GM04503 (cell line): Measurements from ENCODE around the gene DPP10.

Experiments used
- DNase-seq: peaks from one replicate; pipeline ENCODE4 v3.0.0-alpha.2; 2012; ENCODE audit warnings: low read depth

The DPP10 gene

DNA sequence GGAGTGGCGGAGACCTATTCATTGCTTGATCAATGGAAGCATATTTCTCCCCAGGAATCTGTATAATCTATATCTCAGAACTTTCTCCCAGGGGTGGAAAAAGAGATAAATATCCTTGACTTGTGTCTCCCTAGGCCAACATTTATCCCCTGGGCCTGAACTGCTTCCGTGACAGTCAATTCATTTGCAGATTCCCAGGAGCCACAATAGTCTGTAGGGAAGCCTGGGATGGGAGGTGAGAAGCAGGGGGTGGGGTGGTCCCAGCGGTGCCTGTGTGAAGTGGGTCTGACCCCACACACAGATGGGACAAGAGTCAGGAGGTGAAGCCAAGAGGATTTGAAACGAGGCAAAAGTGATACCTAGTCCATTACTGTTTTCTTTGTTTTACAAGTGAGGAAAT, 166.8 kb downstream of the DPP10 start:
- DNase-seq, result no peak

DNA sequence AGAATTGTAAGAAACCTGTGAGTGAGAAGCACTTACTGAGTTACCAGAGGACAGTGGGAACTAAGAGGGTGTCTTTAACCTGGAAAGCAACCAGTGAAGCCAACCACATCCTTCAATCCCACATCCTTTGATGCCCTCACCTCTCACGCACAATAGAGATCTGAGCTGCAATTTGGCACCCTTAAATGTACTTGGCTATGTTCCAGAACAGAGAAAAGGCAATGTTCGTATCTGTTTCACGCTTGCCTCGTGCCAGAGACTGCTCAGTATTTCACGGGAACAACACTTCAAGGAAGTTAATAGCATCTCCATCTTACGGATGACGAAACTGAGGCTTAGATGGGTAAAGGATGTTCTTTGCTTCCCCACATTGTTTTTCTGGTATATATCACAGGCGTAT, 167.4 kb downstream of the DPP10 start:
- DNase-seq, result no peak

DNA sequence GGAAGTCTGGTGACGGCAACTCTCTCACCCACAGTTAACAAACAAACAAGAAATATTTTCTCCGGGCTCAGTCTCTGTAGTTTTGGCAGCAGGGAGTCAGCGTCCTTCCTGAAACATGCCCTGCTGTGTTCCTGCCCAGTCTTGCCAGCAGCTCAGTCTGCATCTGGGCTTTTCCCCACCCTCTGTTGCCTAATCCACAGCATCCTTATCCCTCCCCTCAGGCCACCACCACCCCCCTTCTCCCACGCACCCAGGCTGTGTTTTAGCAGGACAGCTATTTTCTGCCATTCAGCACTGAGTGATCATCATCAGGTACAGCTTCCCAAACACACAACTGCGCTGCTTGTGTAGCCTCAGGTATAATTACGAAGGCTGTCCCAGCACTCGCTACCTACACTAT, 168.2 kb downstream of the DPP10 start:
- DNase-seq, result no peak

DNA sequence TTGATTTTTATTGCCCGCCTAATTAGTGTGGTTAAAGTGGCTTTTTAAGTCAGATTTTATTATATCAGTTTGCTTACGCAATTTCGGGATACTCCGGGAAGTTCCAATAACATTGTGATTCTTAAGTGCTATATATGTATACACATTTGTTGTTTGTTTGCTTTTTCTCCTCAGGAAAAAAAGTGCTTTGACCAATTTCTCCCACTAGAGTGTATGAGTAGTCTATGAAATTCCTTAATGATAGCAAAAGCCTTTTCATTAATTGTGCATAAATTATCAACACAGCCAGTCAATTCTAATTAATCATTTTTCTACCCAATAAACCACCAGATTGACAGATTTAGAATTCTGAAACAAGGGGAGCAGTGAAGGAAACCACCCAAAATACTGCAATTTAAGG, 172.2 kb downstream of the DPP10 start:
- no peak for DNase-seq

DNA sequence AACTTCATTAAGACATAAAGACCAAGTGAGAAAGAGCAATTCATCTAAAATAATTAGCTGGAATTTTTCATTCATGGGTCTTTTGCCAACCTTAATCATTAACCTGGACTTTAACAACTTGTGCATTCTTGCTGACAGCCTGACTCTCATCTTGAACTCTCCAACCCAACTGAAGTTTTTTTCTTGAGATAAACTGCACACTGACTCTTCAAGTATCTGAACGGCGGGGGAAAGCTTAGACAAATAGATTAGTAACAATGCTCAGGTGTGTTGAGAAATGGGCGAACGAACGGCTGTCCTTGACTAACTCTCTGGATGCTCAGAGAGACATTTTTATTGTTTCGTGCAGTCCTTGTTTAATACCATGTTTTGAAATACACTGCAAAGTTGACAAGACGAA, 186.0 kb downstream of the DPP10 start:
- no peak for DNase-seq

DNA sequence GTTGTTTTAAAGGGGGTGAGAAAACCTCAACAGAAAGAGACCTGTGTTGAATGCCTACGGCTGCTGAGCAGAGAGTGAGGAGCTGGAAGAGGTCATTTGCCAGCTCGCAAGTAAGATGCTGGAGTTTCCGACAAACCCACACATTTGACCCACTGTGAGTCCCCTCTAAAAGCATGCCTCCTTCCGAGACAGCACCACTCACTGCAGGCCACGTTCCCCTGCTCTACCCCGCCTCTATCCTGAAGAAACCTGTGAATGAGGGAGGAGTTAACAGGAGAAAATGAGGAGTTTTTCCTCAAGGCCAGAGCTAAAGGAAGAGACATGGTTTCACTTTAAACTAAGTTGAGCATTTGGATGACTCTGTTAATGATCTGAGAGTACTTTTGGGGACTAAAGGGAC, 188.7 kb downstream of the DPP10 start:
- DNase-seq, result no peak

DNA sequence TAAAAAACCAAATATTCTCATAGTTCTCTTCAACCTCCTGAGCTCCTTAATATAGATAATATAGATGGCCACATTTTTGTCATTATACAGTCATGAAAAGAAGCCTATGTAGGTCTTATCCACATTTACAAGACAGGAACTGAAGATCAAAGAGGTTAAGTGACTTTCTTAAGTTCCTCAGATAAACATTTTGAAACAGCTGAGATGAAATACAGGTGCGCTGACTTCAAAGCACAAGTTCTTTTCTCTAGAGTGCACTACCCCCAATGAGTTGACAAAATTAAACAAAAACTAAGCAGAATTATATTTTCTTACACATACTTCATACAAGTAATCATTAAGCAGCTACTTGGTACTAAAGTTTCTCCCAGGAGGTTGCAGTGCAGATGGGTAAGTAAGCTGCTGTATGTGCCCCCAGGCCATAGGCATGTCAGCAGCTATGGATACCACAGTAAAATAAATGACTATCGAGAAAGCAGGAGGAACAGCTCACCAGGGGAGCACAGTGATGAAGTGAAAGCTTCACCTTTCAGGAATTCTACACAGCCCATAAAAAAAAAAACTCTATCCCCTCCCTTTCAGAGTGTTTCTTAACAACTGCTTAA, 199.8 kb downstream of the DPP10 start:
- DNase-seq, result no peak

DNA sequence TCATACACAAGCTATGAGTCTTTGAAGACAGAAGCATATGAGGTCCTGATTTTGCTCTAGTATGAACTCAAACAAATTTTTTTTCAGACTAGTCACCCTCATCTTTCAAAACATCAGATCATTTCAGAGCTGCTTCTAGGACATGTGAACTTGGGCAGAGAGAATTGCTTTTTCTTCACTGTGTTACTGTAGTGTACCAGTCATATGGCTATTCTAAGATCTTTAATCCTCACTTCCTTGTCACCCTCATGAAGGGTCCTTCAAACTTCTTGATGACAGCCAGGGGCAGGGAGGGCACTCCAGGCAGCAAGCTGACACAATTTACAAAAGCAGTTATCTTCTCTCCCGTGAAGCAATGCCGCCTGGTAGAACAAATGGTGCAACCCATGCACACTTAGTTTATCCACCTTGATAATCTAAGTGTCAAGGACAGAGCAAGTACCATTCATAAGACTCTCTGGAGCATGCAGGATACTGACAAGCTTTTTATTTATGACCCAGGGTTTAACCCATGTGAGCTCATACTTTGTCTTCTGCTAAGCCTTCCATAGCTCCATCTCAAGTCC, 200.6 kb downstream of the DPP10 start:
- no peak for DNase-seq

DNA sequence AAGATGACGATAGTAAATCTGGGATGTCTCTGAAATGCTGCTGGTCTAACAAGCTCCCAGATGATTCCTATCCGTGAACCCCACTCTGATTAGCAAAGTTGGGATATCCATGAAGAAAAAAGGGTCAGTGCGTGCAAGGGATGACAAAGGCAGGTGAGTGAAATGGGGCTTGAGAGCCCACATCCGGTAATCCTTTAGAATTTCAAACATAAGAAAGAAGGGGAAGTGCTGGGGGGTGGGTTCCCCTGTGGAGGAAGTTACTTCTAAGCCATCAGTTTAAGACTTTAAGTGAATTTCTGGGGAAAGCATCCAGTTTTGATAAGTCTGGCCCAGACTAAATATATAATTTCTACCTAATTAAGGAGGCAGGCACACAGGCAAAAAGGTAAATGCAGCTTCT, 209.5 kb downstream of the DPP10 start:
- DNase-seq, result no peak

DNA sequence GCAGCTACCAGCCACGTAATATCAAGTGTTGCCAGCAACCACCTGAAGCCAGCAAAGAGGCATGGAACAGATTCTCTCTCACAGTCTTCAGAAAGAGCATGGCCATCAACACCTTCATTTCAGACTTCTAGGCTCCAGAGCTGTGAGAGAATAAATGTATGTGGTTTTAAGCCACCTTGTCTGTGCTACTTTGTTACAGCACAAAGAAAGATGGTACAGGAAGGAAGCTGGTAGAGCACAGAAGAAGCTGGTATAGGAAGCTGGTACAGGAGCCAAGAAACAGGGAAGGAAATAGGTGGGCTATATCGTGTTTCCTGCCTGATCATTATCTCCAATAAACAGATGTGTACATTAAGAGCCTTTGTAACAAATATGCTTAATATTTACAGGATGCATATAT, 217.4 kb downstream of the DPP10 start:
- DNase-seq, result no peak

DNA sequence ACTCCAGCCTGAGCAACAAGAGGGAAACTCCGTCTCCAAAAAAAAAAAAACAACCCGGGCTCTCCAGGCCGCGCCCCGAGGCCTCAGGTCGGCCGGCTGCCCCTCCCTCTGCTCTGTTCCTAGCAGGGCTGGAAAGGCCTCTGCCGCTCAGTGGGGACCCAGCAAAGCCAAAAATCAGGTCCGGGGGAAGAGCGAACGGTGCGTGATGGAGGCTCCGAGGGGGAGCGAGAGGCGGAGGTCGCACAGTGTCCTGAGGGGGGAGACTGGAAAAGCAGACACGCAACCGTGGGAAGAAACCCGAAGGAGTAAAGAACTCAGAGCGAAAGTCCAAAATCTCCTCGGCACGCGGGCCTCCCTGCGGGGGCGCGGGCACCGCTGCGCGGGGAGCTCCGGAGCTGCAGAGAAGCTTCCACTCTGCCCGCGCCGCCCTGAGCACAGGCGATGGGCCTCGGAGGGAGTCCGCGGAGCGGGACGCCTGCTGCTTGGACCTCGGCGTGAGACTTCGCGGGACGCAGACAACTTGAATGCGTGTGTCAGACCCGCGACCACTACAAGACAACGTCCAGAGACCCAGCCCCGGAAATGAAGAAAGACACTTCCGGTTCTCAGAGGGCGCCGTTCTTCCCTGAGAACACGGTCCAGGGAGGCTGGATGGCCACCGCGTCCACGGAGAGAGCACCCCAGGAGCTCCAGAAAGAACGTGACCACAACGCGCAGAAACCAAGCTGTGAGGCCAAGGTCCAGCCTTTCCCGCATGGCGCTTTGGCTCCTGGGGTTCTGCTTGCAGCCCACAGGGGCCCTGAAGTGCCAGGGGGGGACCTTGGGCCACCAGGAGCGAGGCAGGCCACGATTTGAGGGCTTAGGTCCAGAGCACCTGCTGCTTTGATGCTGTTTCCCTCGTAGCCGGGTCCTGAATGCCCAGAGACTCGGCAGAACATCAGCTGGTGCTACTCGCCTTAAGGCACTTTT, 219.8 kb downstream of the DPP10 start:
- DNase-seq, result no peak

DNA sequence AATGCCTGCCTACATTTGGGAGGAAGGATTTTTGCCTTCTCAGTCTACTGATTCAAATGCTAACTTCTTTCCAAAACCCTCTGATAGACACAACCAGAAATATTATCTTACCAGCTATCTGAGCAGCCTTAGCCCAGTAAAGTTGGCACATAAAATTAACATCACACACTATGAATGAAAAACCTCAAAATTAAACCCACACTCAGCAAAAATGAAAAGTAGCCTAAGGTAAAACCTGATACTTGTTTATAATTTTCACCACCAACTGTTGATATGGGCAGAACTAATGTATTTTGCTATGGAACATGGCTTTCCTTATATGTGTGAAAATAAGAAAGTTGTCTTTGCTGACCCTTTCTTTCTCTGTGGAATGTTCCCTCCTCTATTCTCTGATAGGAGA, 226.0 kb downstream of the DPP10 start:
- no peak for DNase-seq

DNA sequence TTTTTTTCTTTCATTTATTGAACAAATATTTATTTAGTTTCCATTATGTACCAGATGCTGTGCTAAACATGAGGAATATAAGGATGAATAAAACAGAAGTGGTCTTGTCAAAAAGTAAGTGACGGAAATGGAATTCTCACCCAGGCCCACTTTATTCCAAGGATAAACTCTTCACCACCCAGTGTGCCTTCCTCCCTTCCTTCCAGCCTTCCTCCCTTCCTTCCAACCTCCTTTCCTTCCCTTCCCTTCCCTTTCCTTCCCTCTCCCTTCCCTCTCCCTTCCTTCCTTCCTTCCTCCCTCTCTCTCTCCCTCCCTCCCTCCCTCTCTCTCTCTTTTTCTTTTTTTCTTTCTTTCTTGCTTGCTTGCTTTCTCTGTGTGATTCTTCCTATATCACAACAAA, 240.8 kb downstream of the DPP10 start:
- DNase-seq, result no peak

DNA sequence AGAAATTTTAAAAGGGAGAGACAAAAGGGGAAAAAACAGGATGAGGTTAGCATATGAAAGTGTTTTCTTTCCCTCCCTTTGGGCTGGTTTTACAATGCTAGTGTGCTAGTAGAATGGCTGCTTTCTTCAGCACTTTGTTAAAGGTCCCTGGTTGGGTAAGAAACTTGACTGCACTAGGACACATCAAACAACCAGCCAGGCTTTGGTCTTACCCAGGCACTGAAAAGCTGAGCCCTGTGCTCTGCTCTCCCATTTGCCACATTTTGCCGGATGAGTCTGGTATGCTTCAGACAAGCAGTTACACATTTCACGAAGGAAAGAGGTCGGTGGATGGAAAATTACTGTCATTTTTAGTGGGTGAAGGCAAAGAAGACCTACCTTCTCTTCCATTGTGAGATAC, 242.0 kb downstream of the DPP10 start:
- no peak for DNase-seq

DNA sequence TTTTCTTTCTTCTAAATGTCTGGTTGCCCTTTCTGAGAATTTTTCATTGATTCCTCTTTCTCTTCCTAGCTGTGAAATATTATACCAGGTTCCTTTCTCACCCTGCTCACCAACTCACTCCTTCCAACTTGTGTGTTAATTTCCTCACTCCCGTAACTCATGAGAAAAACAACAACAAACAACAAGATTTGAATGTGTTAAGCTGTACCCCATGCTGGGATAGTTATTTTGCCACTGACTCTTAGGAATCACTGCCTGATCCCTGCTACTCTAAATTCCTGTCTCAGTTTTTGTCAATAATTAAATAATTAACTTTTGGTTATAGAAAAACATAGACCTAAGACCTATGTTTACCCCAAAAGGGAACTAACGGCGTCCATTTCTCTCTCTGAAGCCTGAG, 242.7 kb downstream of the DPP10 start:
- DNase-seq, result no peak

DNA sequence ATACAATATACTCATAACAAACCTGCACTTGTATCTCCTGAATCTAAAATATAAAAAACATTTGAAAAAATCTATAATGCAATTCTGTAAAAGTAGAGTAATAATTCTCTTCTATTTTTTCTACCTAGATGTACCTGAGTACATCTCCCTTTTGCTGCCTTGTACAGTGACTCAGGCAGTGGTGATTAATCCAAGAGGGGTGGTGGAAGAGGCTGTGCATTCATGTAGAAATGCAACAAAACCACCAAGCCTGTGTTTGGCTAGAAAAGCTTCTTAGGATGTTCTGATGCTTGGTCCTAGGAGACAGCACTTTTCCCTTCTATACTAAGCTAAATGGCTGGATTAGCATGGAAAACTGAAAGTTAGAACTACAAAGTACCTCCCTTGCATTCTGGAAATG, 245.8 kb downstream of the DPP10 start:
- no peak for DNase-seq

DNA sequence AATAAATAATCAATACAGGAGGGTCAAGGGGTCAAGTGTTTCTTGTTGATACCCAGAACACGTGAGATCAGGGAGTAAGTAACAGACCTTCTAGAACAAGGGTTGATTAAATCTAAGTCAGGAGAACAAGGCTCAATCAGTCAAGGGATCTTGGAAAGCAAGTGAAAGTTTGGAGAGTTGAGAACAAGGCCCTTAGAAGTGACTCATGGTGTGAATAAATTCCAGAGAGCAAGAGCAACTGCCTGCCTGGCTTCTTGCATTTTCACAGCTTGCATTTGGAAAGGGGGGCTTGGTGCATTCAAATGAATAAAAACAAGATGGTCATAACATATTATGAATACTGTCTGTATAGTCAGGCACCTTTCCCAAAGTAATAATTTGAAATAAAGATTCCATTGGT, 256.1 kb downstream of the DPP10 start:
- no peak for DNase-seq

DNA sequence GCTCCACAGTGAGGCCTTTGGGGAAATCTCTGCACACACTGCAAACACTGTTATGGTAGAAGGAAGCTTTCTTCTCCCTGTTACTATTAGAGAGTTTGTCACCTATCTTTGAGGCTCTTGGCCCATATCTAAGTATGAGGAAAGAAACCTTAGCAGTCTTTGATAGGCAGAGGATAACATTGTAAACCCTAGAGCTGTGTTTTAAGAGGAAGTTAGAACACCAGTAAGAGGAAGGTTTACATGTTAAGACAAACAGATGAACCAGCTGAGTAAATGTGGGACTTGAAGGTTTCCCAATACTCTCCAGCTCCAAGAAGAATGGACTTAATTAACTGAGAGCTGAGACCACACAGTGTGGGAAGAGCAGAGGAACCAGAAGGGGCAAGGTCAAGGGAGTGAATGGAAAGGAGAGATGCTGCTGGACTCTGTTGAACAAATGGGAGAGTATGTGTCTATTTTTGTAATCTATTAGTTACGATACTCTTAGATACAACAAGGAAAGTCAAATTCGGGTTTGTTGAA, 257.0 kb downstream of the DPP10 start:
- no peak for DNase-seq

DNA sequence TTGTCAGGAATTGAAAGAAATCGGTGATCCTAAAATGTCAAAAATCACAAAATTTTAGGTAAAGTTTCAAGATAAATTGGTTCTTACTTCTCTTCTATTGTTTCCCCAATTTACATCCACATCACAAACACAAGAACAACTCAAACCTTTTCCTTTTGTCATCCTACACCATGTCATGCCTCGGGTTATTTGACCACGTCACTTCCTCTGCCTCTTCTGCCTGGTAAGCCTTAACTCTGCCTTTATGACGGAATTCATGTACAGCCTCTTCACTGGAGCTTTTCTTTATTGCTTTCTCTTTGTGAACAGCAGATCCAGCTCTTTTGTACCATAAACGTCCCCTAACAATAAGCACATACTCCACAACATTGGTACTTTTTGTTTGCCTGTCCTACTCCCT, 258.0 kb downstream of the DPP10 start:
- no peak for DNase-seq

DNA sequence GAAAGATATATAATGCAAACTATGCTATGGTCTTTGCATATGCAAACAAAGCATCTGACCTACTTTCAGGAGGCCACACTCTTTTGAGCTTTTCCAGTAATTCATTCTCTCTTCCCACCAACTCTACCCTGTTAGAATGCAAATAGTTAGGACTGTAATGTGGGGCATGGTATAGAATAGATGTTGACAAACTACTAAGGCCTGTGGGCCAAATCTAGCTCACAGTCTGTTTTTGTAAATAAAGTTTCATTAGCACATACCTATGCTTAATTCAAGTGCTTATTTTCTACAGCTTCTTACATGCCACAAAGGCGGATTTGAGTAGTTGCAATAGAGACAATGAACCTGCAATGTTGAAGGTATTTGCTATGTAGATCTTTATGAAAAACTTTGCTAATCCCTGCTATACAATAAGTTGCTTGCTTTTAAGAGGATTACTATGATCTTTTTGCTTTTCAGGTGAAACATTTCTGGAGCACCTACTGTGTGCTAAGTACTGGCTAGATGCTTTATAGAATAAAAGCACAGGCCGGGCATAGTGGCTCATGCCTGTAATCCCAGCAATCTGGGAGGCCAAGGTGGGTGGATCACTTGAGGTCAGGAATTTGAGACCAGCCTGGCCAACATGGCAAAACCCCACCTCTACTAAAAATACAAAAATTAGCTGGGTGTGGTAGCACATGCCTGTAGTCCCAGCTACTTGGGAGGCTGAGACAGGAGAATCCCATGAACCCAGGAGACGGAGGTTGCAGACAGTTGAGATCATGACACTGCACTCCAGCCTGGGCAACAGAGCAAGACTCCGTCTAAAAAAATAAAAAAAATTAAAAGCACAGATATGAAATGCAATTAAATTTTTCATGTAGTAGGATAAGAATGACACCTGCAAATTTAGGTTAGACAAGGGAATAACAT, 267.8 kb downstream of the DPP10 start:
- DNase-seq, result no peak

DNA sequence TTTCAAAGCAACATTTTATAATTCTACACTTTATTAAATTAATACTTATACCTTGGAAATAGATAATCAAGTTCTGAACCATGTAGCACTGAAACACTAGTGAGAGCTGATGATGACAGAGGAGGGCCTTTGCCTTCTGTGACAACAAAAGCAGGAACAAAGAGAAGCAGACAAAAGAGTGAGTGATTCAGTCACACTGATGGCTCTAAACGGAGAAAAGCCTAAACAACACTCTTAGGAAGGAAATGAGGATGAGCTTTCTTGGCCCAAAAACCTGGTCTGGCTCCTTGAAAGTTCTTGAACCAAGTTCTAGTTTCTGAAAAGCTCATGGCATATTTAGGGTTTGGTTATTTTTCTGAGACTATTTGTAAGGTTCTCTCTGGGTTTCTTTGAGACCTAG, 271.9 kb downstream of the DPP10 start:
- DNase-seq, result no peak

DNA sequence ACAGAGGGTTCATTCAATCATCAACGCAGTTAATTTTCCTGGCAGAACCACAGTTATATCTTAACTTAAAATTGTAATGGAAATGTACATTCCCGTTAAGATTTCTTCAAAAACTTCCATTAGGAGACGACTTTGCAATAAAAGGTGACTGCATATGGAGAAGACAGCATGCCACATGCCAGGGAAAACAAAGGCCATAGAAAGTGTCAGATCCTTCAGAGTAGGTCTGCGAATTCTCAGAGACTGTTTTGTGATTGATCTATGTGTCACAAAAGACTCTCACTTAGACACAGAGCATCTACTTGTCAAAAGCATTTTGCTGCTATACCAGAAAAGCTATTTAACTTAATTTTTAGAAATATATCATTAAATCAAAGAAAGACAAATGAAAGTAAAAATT, 274.6 kb downstream of the DPP10 start:
- DNase-seq, result no peak
